ENCODE data around the gene MRPL9. TPM values are rescaled to one million over a fixed set of nuclear protein-coding genes. Genes with fewer than 3 reads are reported as not detected.

MRPL9 gene
- total and polyA plus RNA-seq, 2 donors from 2014 or later = 65.3 to 87.1 TPM

- no peak for TF ChIP-seq CTCF (IDR thresholded peaks at IDR 0.05; ENCODE audit: borderline replicate concordance, extremely low read depth, insufficient read depth)
- FAIRE-seq = no peak
- no peak overlapping the region for H3K9ac ChIP-seq (ENCODE audit: low read length in 3 of 3)
- H3K27ac ChIP-seq (ENCODE audit: low read depth in 2 of 2, low read length in 2 of 2) = no peak overlapping the region
- DNase-seq = no peak
- no peaks in the 10 kb centered on the region for H3K36me3 ChIP-seq (ENCODE audit: control insufficient read depth in 2 of 3, insufficient read depth in 3 of 3, low read length in 3 of 3)
- no peaks in the 10 kb centered on the region for H3K9me3 ChIP-seq (ENCODE audit: control insufficient read depth in 2 of 3, insufficient read depth in 1 of 3, low read length in 3 of 3)
- H3K4me1 ChIP-seq (ENCODE audit: control insufficient read depth in 2 of 3, insufficient read depth in 2 of 3, low read depth in 1 of 3, low read length in 3 of 3) = peaks cover 0 to 4% (median 2%) of the 10 kb centered on the region in 3 donors
- no peak overlapping the region for H3K4me3 ChIP-seq (ENCODE audit: low read length in 3 of 3)
- intact Hi-C loops (cut with DNase I) = no loop called here
- peaks cover 13% of the 10 kb centered on the region for H3K27me3 ChIP-seq (ENCODE audit: control insufficient read depth, insufficient read depth, low read length)
Observed at GRCh38 chr1:151718011-151718431, 45.3 kb downstream of the MRPL9 start.

- DNase-seq (peak in 4 of 5 donors; percentile 57 to 81 (median 65)), FAIRE-seq (no peak)
- no peak within 1 kb of the TSS for H3K4me3 ChIP-seq (ENCODE audit: low read length in 3 of 3)
- H3K36me3 ChIP-seq (ENCODE audit: control insufficient read depth in 2 of 3, insufficient read depth in 3 of 3, low read length in 3 of 3) = no peaks in the 10 kb centered on the region
- no peak within 1 kb of the TSS for H3K27ac ChIP-seq (ENCODE audit: low read depth in 2 of 2, low read length in 2 of 2)
- no peak for TF ChIP-seq CTCF (IDR thresholded peaks at IDR 0.05; ENCODE audit: borderline replicate concordance, extremely low read depth, insufficient read depth)
- H3K4me1 ChIP-seq (ENCODE audit: control insufficient read depth in 2 of 3, insufficient read depth in 2 of 3, low read depth in 1 of 3, low read length in 3 of 3) = peaks cover 0 to 12% (median 4%) of the 10 kb centered on the region in 3 donors
- intact Hi-C loops (cut with DNase I) = no loop called here
- no peak within 1 kb of the TSS for H3K9ac ChIP-seq (ENCODE audit: low read length in 3 of 3)
- no peaks in the 10 kb centered on the region for H3K9me3 ChIP-seq (ENCODE audit: control insufficient read depth in 2 of 3, insufficient read depth in 1 of 3, low read length in 3 of 3)
- peaks cover 7% of the 10 kb centered on the region for H3K27me3 ChIP-seq (ENCODE audit: control insufficient read depth, insufficient read depth, low read length)
Observed at GRCh38 chr1:151716771-151717631, 46.3 kb downstream of the MRPL9 start, which contains the start of gene CELF3. TSS of gene CELF3 (minus strand) at chr1:151716803. CDS start at chr1:151716020, 783 bp downstream.

- no peak overlapping the region for H3K9ac ChIP-seq (ENCODE audit: low read length in 3 of 3)
- intact Hi-C loops (cut with DNase I) = no loop called here
- peaks cover 0 to 12% (median 4%) of the 10 kb centered on the region in 3 donors for H3K4me1 ChIP-seq (ENCODE audit: control insufficient read depth in 2 of 3, insufficient read depth in 2 of 3, low read depth in 1 of 3, low read length in 3 of 3)
- no peak for DNase-seq
- H3K27me3 ChIP-seq (ENCODE audit: control insufficient read depth, insufficient read depth, low read length) = peaks cover 7% of the 10 kb centered on the region
- no peak overlapping the region for H3K27ac ChIP-seq (ENCODE audit: low read depth in 2 of 2, low read length in 2 of 2)
- H3K9me3 ChIP-seq (ENCODE audit: control insufficient read depth in 2 of 3, insufficient read depth in 1 of 3, low read length in 3 of 3) = no peaks in the 10 kb centered on the region
- no peaks in the 10 kb centered on the region for H3K36me3 ChIP-seq (ENCODE audit: control insufficient read depth in 2 of 3, insufficient read depth in 3 of 3, low read length in 3 of 3)
- H3K4me3 ChIP-seq (ENCODE audit: low read length in 3 of 3) = no peak overlapping the region
- no peak for FAIRE-seq
- no peak for TF ChIP-seq CTCF (IDR thresholded peaks at IDR 0.05; ENCODE audit: borderline replicate concordance, extremely low read depth, insufficient read depth)
Observed at GRCh38 chr1:151716405-151716762, 46.9 kb downstream of the MRPL9 start.

Data from kidney (tissue), 14 donors.